Calu3 (cell line): Measurements from ENCODE around the gene PROM1. TPM values are rescaled to one million over a fixed set of nuclear protein-coding genes. Genes with fewer than 3 reads are reported as not detected.

ENCODE experiments used
- BruUV-seq: library from RNA; stranded (reverse); fragments of 400-500 nt; replicated peaks from 2 replicates; lab custom pipeline; 2021; lab: Mats Ljungman, UMichigan
- CTCF ChIA-PET: fragments of 300-600 bp; sonication (Branson Sonifier 250); formaldehyde crosslinking; loops from one replicate; lab custom pipeline; 2022; ENCODE audit warnings: antibody characterized with exemption; lab: Charles Lee
- DNase-seq: peaks from one replicate; pipeline ENCODE4 v3.0.0; 2022
- H3K27ac Mint-ChIP-seq: one replicate; pipeline ENCODE4 v1.8.0; 2022; ENCODE audit warnings: mixed read lengths; ENCODE audit not compliant: unreplicated experiment
- H3K27me3 Mint-ChIP-seq: one replicate; pipeline ENCODE4 v1.8.0; 2022; ENCODE audit warnings: mixed read lengths; ENCODE audit not compliant: unreplicated experiment
- H3K36me3 Mint-ChIP-seq: one replicate; pipeline ENCODE4 v1.8.0; 2022; ENCODE audit warnings: mild to moderate bottlenecking, moderate library complexity, mixed read lengths; ENCODE audit not compliant: insufficient read depth, unreplicated experiment
- H3K4me1 Mint-ChIP-seq: one replicate; pipeline ENCODE4 v1.8.0; 2022; ENCODE audit warnings: mild to moderate bottlenecking, low read depth, mixed read lengths; ENCODE audit not compliant: unreplicated experiment
- H3K4me3 Mint-ChIP-seq: one replicate; pipeline ENCODE4 v1.8.0; 2022; ENCODE audit warnings: mild to moderate bottlenecking, low read depth, moderate library complexity, mixed read lengths; ENCODE audit not compliant: unreplicated experiment
- H3K9me3 Mint-ChIP-seq: one replicate; pipeline ENCODE4 v1.8.0; 2022; ENCODE audit warnings: low read depth, mixed read lengths; ENCODE audit not compliant: unreplicated experiment
- CTCF ChIP-seq: fragments of 200-600 bp; IDR thresholded peaks from one replicate; pipeline ENCODE4 v1.8.0; 2022; ENCODE audit warnings: antibody characterized with exemption; ENCODE audit not compliant: unreplicated experiment
- intact Hi-C: fragments of 100-400 bp; cut with micrococcal nuclease; formaldehyde crosslinking; loops from one replicate; pipeline ENCODE4 v1.10.0; 2022; ENCODE audit not compliant: unreplicated experiment
- total RNA-seq: library from RNA; stranded (reverse); gene quantifications from 2 replicates; pipeline ENCODE4 v1.2.3, GENCODE V29; 2022

Gene PROM1
- total RNA-seq, 1 experiment from 2014 or later: 73.9 TPM

- H3K4me1 Mint-ChIP-seq: no peaks in the 10 kb centered on the region
- CTCF ChIA-PET: no interaction called here
- H3K27ac Mint-ChIP-seq: no peak overlapping the region
- no peak overlapping the region for H3K4me3 Mint-ChIP-seq
- no TSS peak for BruUV-seq
- DNase-seq: no peak
- intact Hi-C loops: no loop called here
- H3K9me3 Mint-ChIP-seq: no peaks in the 10 kb centered on the region
- peaks cover 16% of the 10 kb centered on the region for H3K36me3 Mint-ChIP-seq
- no peaks in the 10 kb centered on the region for H3K27me3 Mint-ChIP-seq
- no peak for TF ChIP-seq CTCF
These were observed 45.9 kb downstream of the PROM1 start for GRCh38 chr4:16037901-16038300.

GRCh38 chr4:16035843-16036242 lies 48.0 kb downstream of the PROM1 start:
- no TSS peak for BruUV-seq
- H3K36me3 Mint-ChIP-seq: peaks cover 16% of the 10 kb centered on the region
- no peaks in the 10 kb centered on the region for H3K27me3 Mint-ChIP-seq
- H3K4me3 Mint-ChIP-seq: no peak overlapping the region
- H3K27ac Mint-ChIP-seq: no peak overlapping the region
- no peaks in the 10 kb centered on the region for H3K9me3 Mint-ChIP-seq
- CTCF ChIA-PET: interaction anchor here (1.0 kb wide), 1 partner anchor 161 kb away, joined by 3 read pairs; no protein-coding TSS in a partner anchor
- no peaks in the 10 kb centered on the region for H3K4me1 Mint-ChIP-seq
- intact Hi-C loops: loop anchor here (2.0 kb wide), 3 partner anchors 31 to 105 kb away; no protein-coding TSS in a partner anchor
- no peak for TF ChIP-seq CTCF
- DNase-seq: no peak

- CTCF ChIA-PET: interaction anchor here (0.8 to 1.8 kb wide), 3 partner anchors 9 to 162 kb away, joined by 3 to 6 read pairs (median 4); no protein-coding TSS in a partner anchor
- Mint-ChIP-seq H3K9me3 (no peaks in the 10 kb centered on the region), H3K36me3 (peaks cover 16% of the 10 kb centered on the region), H3K4me1 (peaks cover 10% of the 10 kb centered on the region), H3K27ac (peak overlapping the region; percentile 92), H3K4me3 (peak overlapping the region; percentile 45), H3K27me3 (no peaks in the 10 kb centered on the region)
- intact Hi-C loops: loop anchor here (1.0 to 2.0 kb wide), 4 partner anchors 33 to 107 kb away; no protein-coding TSS in a partner anchor
- BruUV-seq: no TSS peak
- TF ChIP-seq CTCF: no peak
- DNase-seq: peak; percentile 25
These were observed 49.6 kb downstream of the PROM1 start for GRCh38 chr4:16034010-16034748.

GRCh38 chr4:16032396-16032770 lies 51.4 kb downstream of the PROM1 start:
- BruUV-seq: no TSS peak
- no peaks in the 10 kb centered on the region for H3K27me3 Mint-ChIP-seq
- TF ChIP-seq CTCF: no peak
- H3K4me3 Mint-ChIP-seq: no peak overlapping the region
- H3K27ac Mint-ChIP-seq: no peak overlapping the region
- DNase-seq: peak; percentile 16
- peaks cover 19% of the 10 kb centered on the region for H3K4me1 Mint-ChIP-seq
- intact Hi-C loops: no loop called here
- H3K36me3 Mint-ChIP-seq: peaks cover 12% of the 10 kb centered on the region
- no peaks in the 10 kb centered on the region for H3K9me3 Mint-ChIP-seq
- CTCF ChIA-PET: no interaction called here
